Testis (tissue), 3 donors: ENCODE results near the gene C7orf25. TPM values are rescaled to one million over a fixed set of nuclear protein-coding genes. Genes with fewer than 3 reads are reported as not detected.

Experiments used
- DNase-seq: peaks from one replicate; pipeline ENCODE4 v3.0.0-alpha.2; 2019
- H3K27ac ChIP-seq, 2 donors: fragments of 200-600 bp; sonication (generic); one replicate each; pipeline ENCODE4 v1.5.1; 2019
- H3K27me3 ChIP-seq: fragments of 200-600 bp; sonication (generic); one replicate; pipeline ENCODE4 v1.5.1; 2019
- H3K36me3 ChIP-seq: fragments of 200-600 bp; sonication (generic); one replicate; pipeline ENCODE4 v1.5.1; 2017; ENCODE audit warnings: low read depth; ENCODE audit errors: missing control alignments
- H3K4me1 ChIP-seq: fragments of 200-600 bp; sonication (generic); one replicate; pipeline ENCODE4 v1.5.1; 2019
- H3K4me3 ChIP-seq, 2 donors: fragments of 200-600 bp; sonication (generic); one replicate each; pipeline ENCODE4 v1.5.1; 2017 to 2019
- H3K9me3 ChIP-seq: fragments of 200-600 bp; sonication (generic); one replicate; pipeline ENCODE4 v1.5.1; 2017
- CTCF ChIP-seq, 3 experiments: fragments of 450-650 bp in 2 of 3; fragments of 200-600 bp in 1 of 3; sonication (generic) in 1 of 3; IDR thresholded peaks; one replicate each; pipeline ENCODE4 v1.5.1; 2016 to 2019; ENCODE audit warnings: antibody characterized with exemption in 3 of 3, mild to moderate bottlenecking in 2 of 3, moderate library complexity in 1 of 3
- POLR2A ChIP-seq: fragments of 450-650 bp; IDR thresholded peaks from one replicate; pipeline ENCODE4 v1.6.1; 2017; ENCODE audit warnings: antibody characterized with exemption, mild to moderate bottlenecking, moderate library complexity
- WGBS, 2 donors: methylation state at CpG; one replicate each; pipeline ENCODE4 v1.1.5; 2018; 5-methylcytosine and 5-hydroxymethylcytosine counted together
- intact Hi-C: fragments of 100-400 bp; cut with DNase I; formaldehyde crosslinking; loops from one replicate; pipeline ENCODE4 v1.15.1; 2023; ENCODE audit warnings: low total_unique reads
- polyA plus RNA-seq: library from polyadenylated mRNA; stranded (reverse); fragments of 350-450 nt; fragmentation: Illumina TruSeq; extraction: RNeasy Lipid Tissue Mini Kit (QIAGEN cat#74804); gene quantifications from one replicate; pipeline ENCODE4 v1.2.3, GENCODE V29; 2014; ENCODE audit warnings: low read depth, low replicate concordance; ENCODE audit not compliant: insufficient read depth
- total RNA-seq, 2 donors: library from RNA; depleted of rRNA; stranded (reverse); fragments of >200 nt; gene quantifications; one replicate each; pipeline ENCODE4 v1.2.3, GENCODE V29; 2016

The C7orf25 gene
- total and polyA plus RNA-seq, 3 donors from 2014 or later: 4.7 to 23.5 (median 21.2) TPM

GRCh38 chr7:42946627-42946950 lies 34.7 kb upstream of the C7orf25 start:
- 91 to 98% methylated on average over 2 of the region's 2 CpGs for WGBS, 2 donors
- no peaks in the 10 kb centered on the region for H3K36me3 ChIP-seq
- intact Hi-C loops: no loop called here
- no peak overlapping the region for H3K27ac ChIP-seq
- H3K9me3 ChIP-seq: no peaks in the 10 kb centered on the region
- H3K4me3 ChIP-seq: no peak overlapping the region
- no peak for TF ChIP-seq CTCF (IDR thresholded peaks at IDR 0.05)
- no peak for TF ChIP-seq POLR2A
- no peak for DNase-seq
- no peaks in the 10 kb centered on the region for H3K27me3 ChIP-seq
- H3K4me1 ChIP-seq: no peaks in the 10 kb centered on the region

GRCh38 chr7:42945821-42946626 lies 34.2 kb upstream of the C7orf25 start:
- H3K4me1 ChIP-seq: no peaks in the 10 kb centered on the region
- DNase-seq: no peak
- no peaks in the 10 kb centered on the region for H3K36me3 ChIP-seq
- TF ChIP-seq CTCF (IDR thresholded peaks at IDR 0.05) (no peak), POLR2A (no peak)
- intact Hi-C loops: no loop called here
- no peak overlapping the region for H3K27ac ChIP-seq
- no peaks in the 10 kb centered on the region for H3K9me3 ChIP-seq
- H3K4me3 ChIP-seq: no peak overlapping the region
- H3K27me3 ChIP-seq: no peaks in the 10 kb centered on the region
- WGBS, 2 donors: 40 to 56% methylated on average over 4 of the region's 4 CpGs

- Histone ChIP-seq H3K4me3 (no peak overlapping the region), H3K9me3 (no peaks in the 10 kb centered on the region), H3K27ac (no peak overlapping the region), H3K4me1 (no peaks in the 10 kb centered on the region), H3K36me3 (no peaks in the 10 kb centered on the region), H3K27me3 (no peaks in the 10 kb centered on the region)
- intact Hi-C loops: loop anchor here (5.0 kb wide), 1 partner anchor 321 kb away; no protein-coding TSS in a partner anchor
- TF ChIP-seq POLR2A (no peak), CTCF (IDR thresholded peaks at IDR 0.05) (peak; percentile 53 to 89 (median 82))
- DNase-seq: peak; percentile 95
- WGBS, 2 donors: 57 to 64% methylated on average over 12 to 13 of the region's 13 CpGs
Measured at GRCh38 chr7:42940985-42941847, 29.3 kb upstream of the C7orf25 start.

GRCh38 chr7:42939457-42940240 lies 27.8 kb upstream of the C7orf25 start:
- H3K27ac ChIP-seq: no peak overlapping the region
- intact Hi-C loops: loop anchor here (5.0 kb wide), 1 partner anchor 323 kb away; no protein-coding TSS in a partner anchor

More at GRCh38 chr7:42939457-42940240, 27.8 kb upstream of the C7orf25 start:
- no peaks in the 10 kb centered on the region for H3K36me3 ChIP-seq
- no peaks in the 10 kb centered on the region for H3K4me1 ChIP-seq
- no peak for TF ChIP-seq POLR2A
- TF ChIP-seq CTCF (IDR thresholded peaks at IDR 0.05): no peak
- H3K4me3 ChIP-seq: no peak overlapping the region
- 72 to 94% methylated on average over 4 of the region's 4 CpGs for WGBS, 2 donors
- no peaks in the 10 kb centered on the region for H3K9me3 ChIP-seq
- no peak for DNase-seq
- no peaks in the 10 kb centered on the region for H3K27me3 ChIP-seq
